AG10803 (cell line): ENCODE results near the gene MYO1D.

Experiments
- DNase-seq: peaks from one replicate; pipeline ENCODE4 v3.0.0; 2010; ENCODE audit warnings: low read depth
- H3K4me3 ChIP-seq: 2 replicates; pipeline ENCODE4 v1.5.1; 2011; ENCODE audit warnings: mild to moderate bottlenecking, low read length, control low read depth
- TF ChIP-seq, protein P1 (sequence below): conservative IDR thresholded peaks from 2 replicates; pipeline ENCODE4 v1.5.1; 2011; ENCODE audit warnings: mild to moderate bottlenecking, low read length, control low read depth, inconsistent platforms

Gene MYO1D

DNA sequence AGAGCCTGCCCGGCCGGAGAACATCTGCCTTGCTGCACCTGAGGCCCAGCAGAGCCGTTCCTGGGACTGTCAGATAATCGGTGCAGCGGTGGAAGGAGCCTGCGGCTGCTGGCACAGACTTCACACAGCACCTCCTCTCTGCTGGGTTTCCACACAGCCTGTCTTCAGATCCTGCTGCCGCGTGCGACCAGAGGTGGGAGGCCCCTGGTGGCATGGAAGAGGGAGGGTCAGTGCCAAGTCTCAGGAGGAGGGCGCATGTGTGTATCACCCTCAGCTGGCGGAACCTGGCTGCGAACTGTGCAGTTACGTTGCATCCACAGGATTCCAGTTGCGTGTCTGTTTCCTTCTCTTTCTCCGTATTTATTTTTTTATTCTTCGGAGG is 386.8 kb downstream of the MYO1D start:
- TF ChIP-seq, protein P1, sequence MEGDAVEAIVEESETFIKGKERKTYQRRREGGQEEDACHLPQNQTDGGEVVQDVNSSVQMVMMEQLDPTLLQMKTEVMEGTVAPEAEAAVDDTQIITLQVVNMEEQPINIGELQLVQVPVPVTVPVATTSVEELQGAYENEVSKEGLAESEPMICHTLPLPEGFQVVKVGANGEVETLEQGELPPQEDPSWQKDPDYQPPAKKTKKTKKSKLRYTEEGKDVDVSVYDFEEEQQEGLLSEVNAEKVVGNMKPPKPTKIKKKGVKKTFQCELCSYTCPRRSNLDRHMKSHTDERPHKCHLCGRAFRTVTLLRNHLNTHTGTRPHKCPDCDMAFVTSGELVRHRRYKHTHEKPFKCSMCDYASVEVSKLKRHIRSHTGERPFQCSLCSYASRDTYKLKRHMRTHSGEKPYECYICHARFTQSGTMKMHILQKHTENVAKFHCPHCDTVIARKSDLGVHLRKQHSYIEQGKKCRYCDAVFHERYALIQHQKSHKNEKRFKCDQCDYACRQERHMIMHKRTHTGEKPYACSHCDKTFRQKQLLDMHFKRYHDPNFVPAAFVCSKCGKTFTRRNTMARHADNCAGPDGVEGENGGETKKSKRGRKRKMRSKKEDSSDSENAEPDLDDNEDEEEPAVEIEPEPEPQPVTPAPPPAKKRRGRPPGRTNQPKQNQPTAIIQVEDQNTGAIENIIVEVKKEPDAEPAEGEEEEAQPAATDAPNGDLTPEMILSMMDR, result no peak
- DNase-seq, result no peak
- no peak overlapping the region for H3K4me3 ChIP-seq

DNA sequence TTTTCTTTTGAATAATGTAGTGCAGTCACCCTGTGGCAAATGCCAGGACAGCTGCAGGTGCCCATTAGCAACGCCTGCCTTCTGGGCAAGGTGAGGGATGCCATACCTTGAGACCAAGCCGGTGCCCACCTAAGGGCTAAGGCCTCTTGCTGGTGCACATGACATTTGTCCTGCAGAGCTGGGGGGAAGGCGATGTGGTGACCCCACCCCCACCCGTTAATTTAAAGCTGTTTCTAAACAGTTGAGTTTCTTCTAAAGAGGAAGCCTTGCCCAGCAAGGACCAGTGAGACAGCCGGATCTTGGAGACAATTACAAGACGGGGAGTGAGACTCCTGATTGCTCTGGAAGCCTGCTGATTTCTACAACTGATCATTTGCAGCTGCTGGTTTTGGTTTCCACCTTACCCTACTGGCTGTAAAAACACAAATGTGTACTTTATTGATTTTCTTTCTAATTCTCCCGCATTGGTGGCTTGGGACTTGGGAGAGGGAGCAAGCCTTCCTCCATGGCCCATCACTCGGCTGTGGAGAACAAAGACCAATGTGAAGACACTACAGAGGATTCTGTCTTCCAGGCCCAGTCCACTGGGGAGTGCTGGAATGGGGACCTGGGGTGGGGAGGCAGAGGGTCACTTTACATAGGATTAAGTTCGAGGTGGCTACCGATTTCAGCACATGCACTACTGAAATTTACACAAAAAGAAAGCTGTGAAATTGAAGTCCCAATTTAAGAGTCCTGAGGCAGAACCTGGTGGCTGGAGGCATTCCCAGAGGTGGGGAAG is 387.4 kb downstream of the MYO1D start:
- TF ChIP-seq, protein P1, result no peak
- H3K4me3 ChIP-seq, result no peak overlapping the region
- DNase-seq, result no peak

DNA sequence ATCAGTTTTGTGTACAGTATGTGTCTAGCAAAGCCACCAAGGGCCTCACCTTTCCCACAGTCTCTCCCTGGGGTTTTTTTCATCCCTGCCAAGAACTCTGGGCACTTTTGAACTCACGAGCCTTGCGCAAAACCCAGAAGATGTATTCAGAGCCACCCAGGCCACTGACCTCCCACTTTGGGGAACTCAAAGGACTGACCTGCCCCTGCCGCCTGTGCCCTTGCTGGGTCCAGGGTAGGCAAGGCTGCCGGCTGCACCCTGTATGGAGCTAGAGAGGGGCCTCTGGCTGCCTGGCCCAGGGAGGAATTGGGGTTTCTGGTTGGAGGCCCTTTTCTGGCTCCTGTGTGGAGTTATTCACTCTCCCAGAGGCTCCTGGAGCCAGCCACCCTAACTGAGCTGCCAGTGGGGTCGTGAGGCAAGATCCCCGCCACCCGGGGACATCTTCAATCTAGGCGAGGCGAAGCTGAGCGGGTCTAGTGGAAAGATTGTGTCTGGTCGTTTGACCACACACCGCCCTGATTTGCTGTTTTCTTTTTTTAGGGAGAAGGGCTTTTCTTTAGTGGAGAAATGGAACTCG is 388.2 kb downstream of the MYO1D start:
- DNase-seq, result no peak
- H3K4me3 ChIP-seq, result no peak overlapping the region
- TF ChIP-seq, protein P1, result no peak

DNA sequence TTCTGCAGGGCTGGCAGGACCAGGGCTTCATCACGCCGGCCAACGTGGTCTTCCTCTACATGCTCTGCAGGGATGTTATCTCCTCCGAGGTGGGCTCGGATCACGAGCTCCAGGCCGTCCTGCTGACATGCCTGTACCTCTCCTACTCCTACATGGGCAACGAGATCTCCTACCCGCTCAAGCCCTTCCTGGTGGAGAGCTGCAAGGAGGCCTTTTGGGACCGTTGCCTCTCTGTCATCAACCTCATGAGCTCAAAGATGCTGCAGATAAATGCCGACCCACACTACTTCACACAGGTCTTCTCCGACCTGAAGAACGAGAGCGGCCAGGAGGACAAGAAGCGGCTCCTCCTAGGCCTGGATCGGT is 388.8 kb downstream of the MYO1D start:
- no peak for DNase-seq
- H3K4me3 ChIP-seq, result peak overlapping the region; percentile 62; the same call in 1 of the 2 replicates
- TF ChIP-seq, protein P1, result no peak

DNA sequence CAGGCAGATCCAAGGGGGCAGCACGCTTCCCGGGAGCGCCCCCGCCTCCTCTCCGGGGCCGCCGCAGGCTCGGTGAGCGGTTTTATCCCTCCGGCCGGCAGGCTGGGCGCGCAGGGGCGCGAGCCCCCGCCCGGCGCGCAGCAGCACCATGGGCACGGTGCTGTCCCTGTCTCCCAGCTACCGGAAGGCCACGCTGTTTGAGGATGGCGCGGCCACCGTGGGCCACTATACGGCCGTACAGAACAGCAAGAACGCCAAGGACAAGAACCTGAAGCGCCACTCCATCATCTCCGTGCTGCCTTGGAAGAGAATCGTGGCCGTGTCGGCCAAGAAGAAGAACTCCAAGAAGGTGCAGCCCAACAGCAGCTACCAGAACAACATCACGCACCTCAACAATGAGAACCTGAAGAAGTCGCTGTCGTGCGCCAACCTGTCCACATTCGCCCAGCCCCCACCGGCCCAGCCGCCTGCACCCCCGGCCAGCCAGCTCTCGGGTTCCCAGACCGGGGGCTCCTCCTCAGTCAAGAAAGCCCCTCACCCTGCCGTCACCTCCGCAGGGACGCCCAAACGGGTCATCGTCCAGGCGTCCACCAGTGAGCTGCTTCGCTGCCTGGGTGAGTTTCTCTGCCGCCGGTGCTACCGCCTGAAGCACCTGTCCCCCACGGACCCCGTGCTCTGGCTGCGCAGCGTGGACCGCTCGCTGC is 389.3 kb downstream of the MYO1D start:
- DNase-seq, result no peak
- TF ChIP-seq, protein P1, result no peak; the same call in 1 of the 2 replicates
- peak overlapping the region; percentile 62 for H3K4me3 ChIP-seq

DNA sequence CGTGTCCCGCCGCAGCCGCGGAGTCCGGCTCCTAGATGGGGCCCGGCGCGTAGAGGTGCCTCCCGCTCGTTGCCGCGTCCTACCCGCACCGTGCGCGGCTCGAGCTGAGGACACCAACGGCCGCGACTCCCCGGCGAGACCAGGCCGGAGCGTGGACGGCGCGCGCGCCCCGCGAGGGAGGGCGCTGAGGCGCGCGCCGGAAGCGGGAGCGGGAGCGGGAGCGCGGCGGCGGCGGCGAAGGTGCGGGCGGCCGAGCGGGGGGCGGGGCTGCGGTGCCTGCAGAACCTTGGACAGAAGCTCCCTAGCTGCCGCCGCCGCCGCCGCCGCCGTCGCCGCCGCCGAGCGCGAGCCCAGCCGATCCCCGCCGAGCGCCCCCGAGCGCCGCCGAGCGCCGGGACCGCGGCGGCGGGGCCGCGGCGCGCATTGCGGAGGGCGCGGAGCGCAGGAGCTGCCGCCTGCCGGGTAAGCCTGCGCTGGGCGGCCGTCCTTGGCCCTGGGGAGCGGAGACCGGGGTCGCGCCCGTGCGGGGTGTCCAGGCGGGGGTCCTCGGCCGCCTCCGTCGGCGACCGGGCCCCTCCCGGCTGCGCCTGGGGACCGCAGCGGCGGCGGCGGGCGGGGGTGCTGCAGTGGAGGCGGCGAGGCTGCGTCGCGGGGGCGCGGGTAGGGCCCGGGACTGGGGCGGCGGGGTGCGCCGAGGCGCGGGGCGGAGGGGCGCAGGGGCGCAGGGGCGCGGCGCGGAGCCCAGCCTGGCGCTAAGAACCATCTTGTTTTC is 390.0 kb downstream of the MYO1D start, which contains the start of gene CDK5R1:
Gene CDK5R1 (plus strand): TSS at position 293 of the 772 bp plus-strand sequence. CDS start 628 bp downstream, outside the sequence.
- DNase-seq, result peak; percentile 58
- H3K4me3 ChIP-seq, result peak within 1 kb of the TSS; percentile 62
- TF ChIP-seq, protein P1, result no peak
